GM12891 (cell line): Measurements from ENCODE around the gene PRKAR1B.

ENCODE experiments used
- POLR2A ChIP-seq: IDR thresholded peaks from 2 replicates; pipeline ENCODE4 v1.6.1; 2011; ENCODE audit warnings: low read depth, low read length, control low read depth
- POLR2AphosphoS5 ChIP-seq: IDR thresholded peaks from 2 replicates; pipeline ENCODE4 v1.6.1; 2011; ENCODE audit warnings: low read depth, low read length, control low read depth
- SPI1 ChIP-seq: IDR thresholded peaks from 2 replicates; pipeline ENCODE4 v1.6.1; 2011; ENCODE audit warnings: low read depth, low read length, control low read depth
- TAF1 ChIP-seq: IDR thresholded peaks from 2 replicates; pipeline ENCODE4 v1.6.1; 2011; ENCODE audit warnings: low read depth, low read length, control low read depth

- TF ChIP-seq POLR2AphosphoS5 (no peak), SPI1 (no peak), POLR2A (no peak), TAF1 (no peak)
Observed at GRCh38 chr7:597348-598178, 129.5 kb downstream of the PRKAR1B start.
